HEK293 (cell line): ENCODE data around the gene COPG1.

ENCODE experiments used
- CTCF ChIA-PET: fragments of 350-600 bp; formaldehyde crosslinking; extraction: SDS; loops from one replicate; lab custom pipeline; 2021; ENCODE audit warnings: antibody characterized with exemption; lab: Yijun Ruan, JAX
- POLR2A ChIA-PET: fragments of 300-600 bp; formaldehyde crosslinking; extraction: SDS; loops from one replicate; lab custom pipeline; 2020; ENCODE audit warnings: antibody characterized with exemption, inconsistent platforms; lab: Yijun Ruan, JAX
- H3K27ac ChIP-seq: fragments of 200-500 bp; sonication (Bioruptor generic); 2 replicates; pipeline ENCODE4 v1.5.1; 2014; ENCODE audit warnings: low read depth, low read length, control low read depth, inconsistent platforms; ENCODE audit errors: extremely low read depth
- H3K36me3 ChIP-seq, 2 experiments: fragments of 200-500 bp in 1 of 2; sonication (Bioruptor generic) in 1 of 2; 1 replicate in 1 of 2; 2 replicates in 1 of 2; pipeline ENCODE4 v1.5.1; 2014 to 2017; ENCODE audit warnings: inconsistent platforms in 2 of 2, low read length in 2 of 2; ENCODE audit not compliant: control insufficient read depth in 2 of 2, insufficient read depth in 1 of 2
- H3K4me1 ChIP-seq: fragments of 200-500 bp; sonication (Bioruptor generic); 2 replicates; pipeline ENCODE4 v1.5.1; 2014; ENCODE audit warnings: mild to moderate bottlenecking, low read length, inconsistent platforms; ENCODE audit not compliant: control insufficient read depth, insufficient read depth
- H3K4me3 ChIP-seq: 2 replicates; pipeline ENCODE4 v1.5.1; 2011; ENCODE audit warnings: low read depth, mild to moderate bottlenecking, control low read depth, low read length, moderate library complexity
- H3K9me3 ChIP-seq: fragments of 200-500 bp; sonication (Bioruptor generic); 2 replicates; pipeline ENCODE4 v1.5.1; 2014; ENCODE audit warnings: low read depth, low read length, inconsistent platforms; ENCODE audit not compliant: control insufficient read depth, insufficient read depth
- BCL11B ChIP-seq: fragments of 450-650 bp; formaldehyde crosslinking; IDR thresholded peaks from 2 replicates; pipeline ENCODE4 v1.5.1; 2016; ENCODE audit warnings: low read depth, missing biosample characterization, missing genetic modification characterization
- ZNF112 ChIP-seq: fragments of 450-650 bp; formaldehyde crosslinking; IDR thresholded peaks from 2 replicates; pipeline ENCODE4 v1.5.0; 2017; ENCODE audit warnings: missing biosample characterization, missing genetic modification characterization
- ZNF132 ChIP-seq: fragments of 450-650 bp; formaldehyde crosslinking; IDR thresholded peaks from 2 replicates; pipeline ENCODE4 v1.5.1; 2017; ENCODE audit warnings: missing biosample characterization, missing genetic modification characterization, borderline replicate concordance
- ZNF169 ChIP-seq: fragments of 450-650 bp; formaldehyde crosslinking; IDR thresholded peaks from 2 replicates; pipeline ENCODE4 v1.5.1; 2016; ENCODE audit warnings: missing biosample characterization, missing genetic modification characterization
- ZNF501 ChIP-seq: fragments of 450-650 bp; formaldehyde crosslinking; IDR thresholded peaks from 2 replicates; pipeline ENCODE4 v1.5.1; 2016; ENCODE audit warnings: missing biosample characterization, missing genetic modification characterization
- ZNF544 ChIP-seq: fragments of 450-650 bp; formaldehyde crosslinking; IDR thresholded peaks from 2 replicates; pipeline ENCODE4 v1.5.0; 2017; ENCODE audit warnings: missing biosample characterization, missing genetic modification characterization
- ZNF555 ChIP-seq: fragments of 450-650 bp; formaldehyde crosslinking; conservative IDR thresholded peaks from 2 replicates; pipeline ENCODE4 v1.5.1; 2017; ENCODE audit warnings: missing biosample characterization, mild to moderate bottlenecking, missing genetic modification characterization, inconsistent platforms
- ZNF76 ChIP-seq: fragments of 450-650 bp; formaldehyde crosslinking; IDR thresholded peaks from 2 replicates; pipeline ENCODE4; 2016; ENCODE audit warnings: low read depth, missing biosample characterization, missing genetic modification characterization, borderline replicate concordance
- TF ChIP-seq, protein P1 (sequence below): fragments of 450-650 bp; formaldehyde crosslinking; IDR thresholded peaks from 2 replicates; pipeline ENCODE4 v1.5.1; 2016; ENCODE audit warnings: missing biosample characterization, missing genetic modification characterization
- TF ChIP-seq, protein P2 (sequence below): fragments of 450-650 bp; formaldehyde crosslinking; IDR thresholded peaks from 2 replicates; pipeline ENCODE4 v1.5.1; 2016; ENCODE audit warnings: missing biosample characterization, missing genetic modification characterization
- TF ChIP-seq, protein P3 (sequence below): fragments of 450-650 bp; formaldehyde crosslinking; IDR thresholded peaks from 2 replicates; pipeline ENCODE4 v1.5.1; 2017; ENCODE audit warnings: missing biosample characterization, missing genetic modification characterization
- TF ChIP-seq, protein P4 (sequence below): IDR thresholded peaks from 2 replicates; pipeline ENCODE4 v1.6.1; 2011; ENCODE audit warnings: mild to moderate bottlenecking, low read depth, low read length, borderline replicate concordance
- TF ChIP-seq, protein P5 (sequence below): fragments of 450-650 bp; formaldehyde crosslinking; IDR thresholded peaks from 2 replicates; pipeline ENCODE4 v1.5.1; 2016; ENCODE audit warnings: missing biosample characterization, missing genetic modification characterization

COPG1 gene

DNA sequence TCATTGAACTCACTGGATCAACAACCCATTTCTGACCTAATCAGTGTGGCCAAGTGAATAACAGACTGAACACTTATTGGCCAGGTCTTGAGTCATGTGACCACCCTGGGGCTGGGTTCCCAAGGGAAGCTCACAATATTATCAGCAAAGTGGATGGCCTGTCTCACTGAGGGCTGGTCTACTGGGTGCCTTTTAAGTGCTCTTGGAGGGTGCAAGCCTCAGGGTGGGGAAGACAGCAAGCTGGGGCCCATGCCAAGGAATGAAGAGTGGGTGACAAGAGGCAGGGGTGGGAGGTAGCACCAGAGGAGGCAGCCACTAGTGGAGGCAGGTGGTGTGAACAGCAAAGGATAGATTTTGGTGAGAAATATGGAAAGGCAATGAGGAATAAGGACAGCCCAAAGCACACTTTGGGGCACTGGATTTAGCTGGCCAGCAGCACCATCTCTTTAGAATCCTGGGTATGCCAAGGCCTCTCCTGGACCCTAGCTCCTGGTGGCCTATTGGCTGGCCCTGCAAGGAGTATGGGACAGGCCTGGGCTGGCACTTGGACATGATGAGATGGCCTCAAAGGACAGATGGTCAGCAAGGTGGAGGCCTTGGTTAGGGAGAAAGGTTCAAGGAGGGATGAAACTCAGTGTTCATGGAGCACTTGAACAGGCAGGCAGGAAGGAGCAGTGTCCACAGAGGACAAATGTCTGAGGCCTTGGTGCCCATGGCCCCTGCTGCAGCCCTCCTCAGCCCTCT is 63.4 kb downstream of the COPG1 start (continued):
- TF ChIP-seq, protein P1, sequence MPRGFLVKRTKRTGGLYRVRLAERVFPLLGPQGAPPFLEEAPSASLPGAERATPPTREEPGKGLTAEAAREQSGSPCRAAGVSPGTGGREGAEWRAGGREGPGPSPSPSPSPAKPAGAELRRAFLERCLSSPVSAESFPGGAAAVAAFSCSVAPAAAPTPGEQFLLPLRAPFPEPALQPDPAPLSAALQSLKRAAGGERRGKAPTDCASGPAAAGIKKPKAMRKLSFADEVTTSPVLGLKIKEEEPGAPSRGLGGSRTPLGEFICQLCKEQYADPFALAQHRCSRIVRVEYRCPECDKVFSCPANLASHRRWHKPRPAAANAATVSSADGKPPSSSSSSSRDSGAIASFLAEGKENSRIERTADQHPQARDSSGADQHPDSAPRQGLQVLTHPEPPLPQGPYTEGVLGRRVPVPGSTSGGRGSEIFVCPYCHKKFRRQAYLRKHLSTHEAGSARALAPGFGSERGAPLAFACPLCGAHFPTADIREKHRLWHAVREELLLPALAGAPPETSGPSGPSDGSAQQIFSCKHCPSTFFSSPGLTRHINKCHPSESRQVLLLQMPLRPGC = no peak
- TF ChIP-seq ZNF112 (no peak), ZNF132 (no peak)
- TF ChIP-seq, protein P2, sequence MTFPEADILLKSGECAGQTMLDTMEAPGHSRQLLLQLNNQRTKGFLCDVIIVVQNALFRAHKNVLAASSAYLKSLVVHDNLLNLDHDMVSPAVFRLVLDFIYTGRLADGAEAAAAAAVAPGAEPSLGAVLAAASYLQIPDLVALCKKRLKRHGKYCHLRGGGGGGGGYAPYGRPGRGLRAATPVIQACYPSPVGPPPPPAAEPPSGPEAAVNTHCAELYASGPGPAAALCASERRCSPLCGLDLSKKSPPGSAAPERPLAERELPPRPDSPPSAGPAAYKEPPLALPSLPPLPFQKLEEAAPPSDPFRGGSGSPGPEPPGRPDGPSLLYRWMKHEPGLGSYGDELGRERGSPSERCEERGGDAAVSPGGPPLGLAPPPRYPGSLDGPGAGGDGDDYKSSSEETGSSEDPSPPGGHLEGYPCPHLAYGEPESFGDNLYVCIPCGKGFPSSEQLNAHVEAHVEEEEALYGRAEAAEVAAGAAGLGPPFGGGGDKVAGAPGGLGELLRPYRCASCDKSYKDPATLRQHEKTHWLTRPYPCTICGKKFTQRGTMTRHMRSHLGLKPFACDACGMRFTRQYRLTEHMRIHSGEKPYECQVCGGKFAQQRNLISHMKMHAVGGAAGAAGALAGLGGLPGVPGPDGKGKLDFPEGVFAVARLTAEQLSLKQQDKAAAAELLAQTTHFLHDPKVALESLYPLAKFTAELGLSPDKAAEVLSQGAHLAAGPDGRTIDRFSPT (tag by site-specific recombination) = no peak
- TF ChIP-seq, all 188 proteins: peak for 0

DNA sequence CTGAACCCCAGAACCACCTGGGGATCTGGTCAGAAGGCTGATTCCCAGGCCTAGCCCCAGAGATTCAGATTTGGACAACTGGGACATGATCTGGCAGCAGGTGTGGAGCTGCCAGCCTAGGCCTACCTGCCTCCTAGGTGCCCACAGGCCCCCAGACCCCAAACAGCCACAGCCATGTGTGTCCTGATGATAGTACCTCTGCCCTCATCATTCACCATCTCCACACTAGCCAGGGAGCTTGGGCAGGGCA is 63.9 kb downstream of the COPG1 start:
- H3K4me1 ChIP-seq = no peaks in the 10 kb centered on the region
- H3K36me3 ChIP-seq = peaks cover 0 to 12% of the 10 kb centered on the region in 2 experiments; a peak in 1 of 3 replicates
- H3K4me3 ChIP-seq = no peak overlapping the region
- CTCF ChIA-PET = interaction anchor here (0.7 to 1.3 kb wide), 2 partner anchors 68 to 176 kb away, joined by 3 to 6 read pairs; no protein-coding TSS in a partner anchor
- H3K27ac ChIP-seq = no peak overlapping the region
- no peak for TF ChIP-seq ZNF501 (tag by site-specific recombination)
- TF ChIP-seq, all 188 proteins: peak for 0
- POLR2A ChIA-PET = interaction anchor here (0.5 to 4.0 kb wide), 4 partner anchors 34 to 652 kb away, joined by 3 to 42 read pairs (median 4); partner anchors contain the start of genes HMCES and RAB43
- H3K9me3 ChIP-seq = no peaks in the 10 kb centered on the region

DNA sequence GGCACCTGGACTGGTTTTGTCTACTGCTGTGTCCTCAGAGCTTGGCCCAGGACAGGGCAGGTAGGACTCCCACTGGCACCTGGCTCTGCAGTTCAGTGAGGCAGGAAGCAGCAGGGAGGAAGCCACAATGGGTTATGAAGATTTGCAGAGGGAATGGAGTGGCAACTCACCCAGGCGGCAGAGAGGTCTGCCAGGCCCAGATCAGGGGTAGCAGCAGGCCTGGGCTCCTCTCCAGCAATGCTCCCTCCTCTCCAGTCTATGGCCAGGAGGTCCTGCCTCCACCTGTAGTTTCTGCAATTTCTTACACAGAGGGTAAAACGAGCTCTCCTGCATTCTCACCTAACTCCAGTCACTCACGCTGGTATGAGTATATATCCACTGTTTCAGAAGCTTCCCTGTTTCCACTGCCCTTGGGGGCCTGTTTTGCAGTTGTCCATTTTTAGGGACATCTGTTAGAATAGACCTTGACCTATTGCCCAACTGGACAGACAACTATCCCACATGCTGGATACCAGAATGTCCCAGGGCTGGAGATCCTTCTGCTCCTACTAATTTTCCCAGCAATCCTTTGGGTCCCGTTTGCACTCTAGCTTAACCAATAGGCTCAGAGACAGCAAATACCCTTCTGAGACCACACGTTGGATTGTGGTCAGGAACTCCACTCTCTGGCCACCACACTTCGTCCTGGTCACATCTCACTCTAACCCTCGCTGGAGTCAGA is 64.4 kb downstream of the COPG1 start:
- Histone ChIP-seq H3K4me3 (peak overlapping the region; percentile 97), H3K36me3 (peaks cover 0 to 12% of the 10 kb centered on the region in 2 experiments; a peak in 1 of 3 replicates)
- TF ChIP-seq ZNF76 (tag by site-specific recombination) (peak; percentile 64; the same call in 1 of the 2 replicates), ZNF169 (tag by site-specific recombination) (no peak)
- TF ChIP-seq, protein P2 (tag by site-specific recombination) = peak; percentile 57; the same call in 1 of the 2 replicates
- TF ChIP-seq, all 188 proteins: peak for 2
- POLR2A ChIA-PET = interaction anchor here (1.0 to 4.0 kb wide), 5 partner anchors 8 to 192 kb away, joined by 3 to 42 read pairs (median 5); partner anchors contain the start of genes HMCES and RAB43
- Histone ChIP-seq H3K27ac (peak overlapping the region; percentile 83; the same call in 1 of the 2 replicates), H3K4me1 (no peaks in the 10 kb centered on the region), H3K9me3 (no peaks in the 10 kb centered on the region)
- CTCF ChIA-PET = interaction anchor here (0.7 to 1.3 kb wide), 2 partner anchors 68 to 176 kb away, joined by 3 to 6 read pairs; no protein-coding TSS in a partner anchor

DNA sequence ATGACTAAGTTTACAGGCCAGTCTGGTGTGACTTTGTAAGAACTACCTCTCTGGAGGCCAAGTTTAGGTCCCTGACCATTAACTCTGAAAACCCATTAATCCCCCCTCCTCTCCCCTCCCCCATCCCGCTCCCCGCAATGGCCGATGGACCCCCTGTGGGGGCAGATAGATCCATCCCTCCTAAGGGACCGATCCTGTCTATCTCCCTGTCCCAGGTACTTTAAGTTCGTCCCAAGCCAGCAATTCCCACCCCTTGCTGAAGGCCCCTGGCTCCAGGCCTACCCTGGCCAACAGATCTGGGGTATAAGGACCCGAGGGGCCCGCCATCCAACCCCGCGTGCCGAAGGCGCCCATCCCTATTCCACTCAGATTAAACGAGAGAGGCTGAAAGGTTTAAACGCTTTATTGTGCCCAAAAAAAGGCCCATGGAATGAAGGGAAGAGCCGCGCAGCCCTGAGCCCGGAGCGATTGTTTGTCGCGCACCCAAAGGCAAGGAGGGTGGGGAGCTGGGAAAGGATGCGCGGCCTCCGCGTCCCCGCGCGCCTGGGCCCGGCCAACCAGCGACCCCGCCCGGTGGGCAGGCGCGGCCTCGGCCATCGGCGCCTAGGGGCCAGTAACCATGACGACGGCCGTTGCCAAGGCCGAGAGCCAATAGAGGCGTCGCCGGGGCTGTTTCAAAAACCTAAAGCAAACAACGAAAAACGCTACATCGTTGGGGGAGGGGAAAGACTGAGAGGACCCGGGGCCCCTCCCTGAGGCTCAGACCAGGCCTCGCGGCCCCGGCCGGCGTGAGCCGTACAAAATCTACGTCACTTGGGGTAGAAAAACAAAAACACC is 65.2 kb downstream of the COPG1 start:
- POLR2A ChIA-PET = interaction anchor here (0.9 to 4.0 kb wide), 8 partner anchors 9 to 436 kb away, joined by 3 to 42 read pairs (median 5); partner anchors contain the start of genes COPG1, HMCES, IFT122 and MBD4
- no peaks in the 10 kb centered on the region for H3K4me1 ChIP-seq
- no peaks in the 10 kb centered on the region for H3K9me3 ChIP-seq
- H3K27ac ChIP-seq = peak overlapping the region; percentile 83
- CTCF ChIA-PET = interaction anchor here (1.3 kb wide), 1 partner anchor 69 kb away, joined by 6 read pairs; no protein-coding TSS in a partner anchor
- H3K36me3 ChIP-seq = peaks cover 0 to 16% of the 10 kb centered on the region in 2 experiments; a peak in 1 of 3 replicates
- H3K4me3 ChIP-seq = peak overlapping the region; percentile 97
- TF ChIP-seq, protein P3, sequence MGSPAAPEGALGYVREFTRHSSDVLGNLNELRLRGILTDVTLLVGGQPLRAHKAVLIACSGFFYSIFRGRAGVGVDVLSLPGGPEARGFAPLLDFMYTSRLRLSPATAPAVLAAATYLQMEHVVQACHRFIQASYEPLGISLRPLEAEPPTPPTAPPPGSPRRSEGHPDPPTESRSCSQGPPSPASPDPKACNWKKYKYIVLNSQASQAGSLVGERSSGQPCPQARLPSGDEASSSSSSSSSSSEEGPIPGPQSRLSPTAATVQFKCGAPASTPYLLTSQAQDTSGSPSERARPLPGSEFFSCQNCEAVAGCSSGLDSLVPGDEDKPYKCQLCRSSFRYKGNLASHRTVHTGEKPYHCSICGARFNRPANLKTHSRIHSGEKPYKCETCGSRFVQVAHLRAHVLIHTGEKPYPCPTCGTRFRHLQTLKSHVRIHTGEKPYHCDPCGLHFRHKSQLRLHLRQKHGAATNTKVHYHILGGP (tag by site-specific recombination) = no peak
- no peak for TF ChIP-seq ZNF555 (tag by site-specific recombination)
- TF ChIP-seq BCL11B (tag by site-specific recombination) = 0 out of 2 replicates have a peak, but pooled peaks have one; percentile 33
- TF ChIP-seq, protein P4, sequence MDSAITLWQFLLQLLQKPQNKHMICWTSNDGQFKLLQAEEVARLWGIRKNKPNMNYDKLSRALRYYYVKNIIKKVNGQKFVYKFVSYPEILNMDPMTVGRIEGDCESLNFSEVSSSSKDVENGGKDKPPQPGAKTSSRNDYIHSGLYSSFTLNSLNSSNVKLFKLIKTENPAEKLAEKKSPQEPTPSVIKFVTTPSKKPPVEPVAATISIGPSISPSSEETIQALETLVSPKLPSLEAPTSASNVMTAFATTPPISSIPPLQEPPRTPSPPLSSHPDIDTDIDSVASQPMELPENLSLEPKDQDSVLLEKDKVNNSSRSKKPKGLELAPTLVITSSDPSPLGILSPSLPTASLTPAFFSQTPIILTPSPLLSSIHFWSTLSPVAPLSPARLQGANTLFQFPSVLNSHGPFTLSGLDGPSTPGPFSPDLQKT = no peak
- TF ChIP-seq, protein P5, sequence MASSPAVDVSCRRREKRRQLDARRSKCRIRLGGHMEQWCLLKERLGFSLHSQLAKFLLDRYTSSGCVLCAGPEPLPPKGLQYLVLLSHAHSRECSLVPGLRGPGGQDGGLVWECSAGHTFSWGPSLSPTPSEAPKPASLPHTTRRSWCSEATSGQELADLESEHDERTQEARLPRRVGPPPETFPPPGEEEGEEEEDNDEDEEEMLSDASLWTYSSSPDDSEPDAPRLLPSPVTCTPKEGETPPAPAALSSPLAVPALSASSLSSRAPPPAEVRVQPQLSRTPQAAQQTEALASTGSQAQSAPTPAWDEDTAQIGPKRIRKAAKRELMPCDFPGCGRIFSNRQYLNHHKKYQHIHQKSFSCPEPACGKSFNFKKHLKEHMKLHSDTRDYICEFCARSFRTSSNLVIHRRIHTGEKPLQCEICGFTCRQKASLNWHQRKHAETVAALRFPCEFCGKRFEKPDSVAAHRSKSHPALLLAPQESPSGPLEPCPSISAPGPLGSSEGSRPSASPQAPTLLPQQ (tag by site-specific recombination) = no peak
- no peak for TF ChIP-seq ZNF544 (tag by site-specific recombination)
